Measurements from ENCODE around the gene FAM181A.

DNA sequence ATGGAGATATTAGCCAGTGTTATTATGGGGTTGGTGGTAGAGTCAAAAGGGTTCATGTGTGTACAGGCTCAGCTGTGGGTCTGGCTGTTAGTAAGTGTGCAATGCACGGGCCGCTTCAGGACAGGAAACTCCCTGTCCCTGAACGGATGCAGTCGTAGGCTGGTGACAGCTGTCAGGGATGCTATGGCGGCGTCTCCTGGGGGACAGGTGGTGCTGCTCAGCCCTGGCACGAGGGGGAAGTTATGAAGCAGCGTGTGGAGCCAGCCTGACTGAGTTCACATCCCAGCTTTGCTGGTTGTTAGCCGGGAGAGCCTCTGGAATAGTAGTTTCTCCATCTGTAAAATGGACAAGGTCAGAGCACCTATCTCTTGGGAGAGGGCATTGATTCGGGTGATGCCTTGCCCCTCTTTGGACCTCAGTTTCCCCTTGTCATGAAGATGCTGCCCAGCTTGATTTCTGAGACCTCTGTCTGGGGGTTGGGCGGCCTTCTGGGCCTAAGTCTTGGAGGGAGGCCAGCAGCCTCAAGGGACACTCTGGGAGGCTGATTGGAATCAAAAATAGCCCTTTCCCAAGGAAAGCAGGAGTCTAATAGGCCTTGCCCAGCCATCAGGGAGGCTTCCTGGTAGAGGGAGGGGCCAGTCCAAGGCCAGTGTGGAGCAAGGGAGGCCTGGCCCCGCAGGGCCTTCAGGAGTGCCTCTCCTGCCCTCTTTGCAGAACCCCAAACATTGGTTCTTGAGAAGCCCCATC is 42.1 kb downstream of the FAM181A start:
- TF ChIP-seq, protein P1, sequence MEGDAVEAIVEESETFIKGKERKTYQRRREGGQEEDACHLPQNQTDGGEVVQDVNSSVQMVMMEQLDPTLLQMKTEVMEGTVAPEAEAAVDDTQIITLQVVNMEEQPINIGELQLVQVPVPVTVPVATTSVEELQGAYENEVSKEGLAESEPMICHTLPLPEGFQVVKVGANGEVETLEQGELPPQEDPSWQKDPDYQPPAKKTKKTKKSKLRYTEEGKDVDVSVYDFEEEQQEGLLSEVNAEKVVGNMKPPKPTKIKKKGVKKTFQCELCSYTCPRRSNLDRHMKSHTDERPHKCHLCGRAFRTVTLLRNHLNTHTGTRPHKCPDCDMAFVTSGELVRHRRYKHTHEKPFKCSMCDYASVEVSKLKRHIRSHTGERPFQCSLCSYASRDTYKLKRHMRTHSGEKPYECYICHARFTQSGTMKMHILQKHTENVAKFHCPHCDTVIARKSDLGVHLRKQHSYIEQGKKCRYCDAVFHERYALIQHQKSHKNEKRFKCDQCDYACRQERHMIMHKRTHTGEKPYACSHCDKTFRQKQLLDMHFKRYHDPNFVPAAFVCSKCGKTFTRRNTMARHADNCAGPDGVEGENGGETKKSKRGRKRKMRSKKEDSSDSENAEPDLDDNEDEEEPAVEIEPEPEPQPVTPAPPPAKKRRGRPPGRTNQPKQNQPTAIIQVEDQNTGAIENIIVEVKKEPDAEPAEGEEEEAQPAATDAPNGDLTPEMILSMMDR (IDR thresholded peaks at IDR 0.05): no peak
- TF ChIP-seq POLR2AphosphoS5 (IDR thresholded peaks at IDR 0.05): peak; percentile 22
- TF ChIP-seq POLR2A (IDR thresholded peaks at IDR 0.05): no peak
- no peak for TF ChIP-seq EP300 (IDR thresholded peaks at IDR 0.05)
